ENCODE data around the gene PELO. TPM values are rescaled to one million over a fixed set of nuclear protein-coding genes. Genes with fewer than 3 reads are reported as not detected.

Gene PELO
- polyA plus RNA-seq, 1 experiment, result 29.6 TPM

DNA sequence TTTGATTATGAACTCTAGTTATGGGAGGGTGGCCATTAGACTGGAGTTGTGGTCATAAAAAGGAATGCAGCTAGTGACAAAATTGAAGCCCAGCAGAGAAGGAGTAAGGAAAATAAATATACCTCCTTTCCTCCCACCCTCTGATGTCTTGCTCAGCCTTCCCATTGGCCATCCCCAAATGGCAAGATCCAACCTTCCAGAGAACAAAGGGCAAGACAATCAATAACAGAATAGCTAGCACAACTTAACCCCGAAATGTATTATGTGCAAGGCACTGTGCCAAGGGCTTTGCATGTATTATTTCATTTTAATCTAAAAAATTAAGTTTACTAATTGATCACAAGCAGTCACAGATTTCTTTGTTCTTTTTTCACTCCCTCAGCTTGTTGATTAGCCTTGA is 3.6 kb downstream of the PELO start:
- ChIA-PET CTCF (no interaction called here), POLR2A (no interaction called here)
- TF ChIP-seq, protein P1, sequence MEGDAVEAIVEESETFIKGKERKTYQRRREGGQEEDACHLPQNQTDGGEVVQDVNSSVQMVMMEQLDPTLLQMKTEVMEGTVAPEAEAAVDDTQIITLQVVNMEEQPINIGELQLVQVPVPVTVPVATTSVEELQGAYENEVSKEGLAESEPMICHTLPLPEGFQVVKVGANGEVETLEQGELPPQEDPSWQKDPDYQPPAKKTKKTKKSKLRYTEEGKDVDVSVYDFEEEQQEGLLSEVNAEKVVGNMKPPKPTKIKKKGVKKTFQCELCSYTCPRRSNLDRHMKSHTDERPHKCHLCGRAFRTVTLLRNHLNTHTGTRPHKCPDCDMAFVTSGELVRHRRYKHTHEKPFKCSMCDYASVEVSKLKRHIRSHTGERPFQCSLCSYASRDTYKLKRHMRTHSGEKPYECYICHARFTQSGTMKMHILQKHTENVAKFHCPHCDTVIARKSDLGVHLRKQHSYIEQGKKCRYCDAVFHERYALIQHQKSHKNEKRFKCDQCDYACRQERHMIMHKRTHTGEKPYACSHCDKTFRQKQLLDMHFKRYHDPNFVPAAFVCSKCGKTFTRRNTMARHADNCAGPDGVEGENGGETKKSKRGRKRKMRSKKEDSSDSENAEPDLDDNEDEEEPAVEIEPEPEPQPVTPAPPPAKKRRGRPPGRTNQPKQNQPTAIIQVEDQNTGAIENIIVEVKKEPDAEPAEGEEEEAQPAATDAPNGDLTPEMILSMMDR (IDR thresholded peaks at IDR 0.05; ENCODE audit: insufficient read depth, low read depth, low read length), result no peak
- no peak for DNase-seq (ENCODE audit: low read depth)
- Histone ChIP-seq H3K27me3 (ENCODE audit: control insufficient read depth, insufficient read depth, low read length) (no peaks in the 10 kb centered on the region), H3K36me3 (ENCODE audit: control insufficient read depth, insufficient read depth, low read length) (no peaks in the 10 kb centered on the region), H3K4me3 (ENCODE audit: low read depth, low read length) (no peak overlapping the region)

DNA sequence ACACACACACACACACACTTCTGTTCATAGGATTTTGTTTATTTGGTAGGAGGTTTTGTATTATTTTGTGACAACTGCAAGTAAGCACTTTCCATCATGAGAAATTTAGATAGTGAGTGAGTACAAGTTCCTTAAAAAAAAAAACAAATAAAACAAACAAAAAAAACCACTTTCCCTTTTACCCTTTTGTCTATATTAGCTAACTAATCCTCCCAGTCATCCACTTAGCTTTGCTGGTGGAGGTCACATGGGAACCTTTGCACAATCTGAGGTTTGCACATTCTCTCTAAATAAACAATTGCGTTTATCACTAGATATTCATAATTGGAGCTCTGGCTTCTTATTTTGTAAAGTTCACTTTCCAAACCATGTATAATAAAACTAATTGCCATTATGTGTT is 6.8 kb downstream of the PELO start:
- no peaks in the 10 kb centered on the region for H3K27me3 ChIP-seq (ENCODE audit: control insufficient read depth, insufficient read depth, low read length)
- TF ChIP-seq, protein P1 (IDR thresholded peaks at IDR 0.05; ENCODE audit: insufficient read depth, low read depth, low read length), result no peak
- no peak overlapping the region for H3K4me3 ChIP-seq (ENCODE audit: low read depth, low read length)
- no peaks in the 10 kb centered on the region for H3K36me3 ChIP-seq (ENCODE audit: control insufficient read depth, insufficient read depth, low read length)
- DNase-seq (ENCODE audit: low read depth), result no peak
- ChIA-PET CTCF (no interaction called here), POLR2A (no interaction called here)

DNA sequence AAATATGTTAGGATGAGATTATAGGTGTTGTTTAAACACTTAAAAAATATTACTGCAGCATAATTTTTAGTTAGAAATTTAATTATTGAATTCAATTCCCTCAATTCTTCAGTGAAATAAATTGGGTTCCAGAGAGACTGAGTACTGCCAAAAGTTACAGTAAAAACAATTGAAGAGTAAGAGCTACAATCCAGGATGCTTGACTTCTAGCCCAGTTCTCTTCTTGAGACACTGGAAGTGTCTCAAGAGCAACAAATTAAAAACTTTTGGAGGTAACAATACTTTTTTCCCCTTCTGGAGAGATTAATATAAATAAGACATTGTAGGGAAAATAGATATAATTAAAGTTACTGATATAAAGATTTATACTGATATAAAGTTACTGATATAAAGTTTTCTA is 8.3 kb downstream of the PELO start:
- CTCF ChIA-PET, result no interaction called here
- H3K27me3 ChIP-seq (ENCODE audit: control insufficient read depth, insufficient read depth, low read length), result no peaks in the 10 kb centered on the region
- POLR2A ChIA-PET, result no interaction called here
- no peaks in the 10 kb centered on the region for H3K36me3 ChIP-seq (ENCODE audit: control insufficient read depth, insufficient read depth, low read length)
- no peak for DNase-seq (ENCODE audit: low read depth)
- TF ChIP-seq, protein P1 (IDR thresholded peaks at IDR 0.05; ENCODE audit: insufficient read depth, low read depth, low read length), result no peak
- H3K4me3 ChIP-seq (ENCODE audit: low read depth, low read length), result no peak overlapping the region

DNA sequence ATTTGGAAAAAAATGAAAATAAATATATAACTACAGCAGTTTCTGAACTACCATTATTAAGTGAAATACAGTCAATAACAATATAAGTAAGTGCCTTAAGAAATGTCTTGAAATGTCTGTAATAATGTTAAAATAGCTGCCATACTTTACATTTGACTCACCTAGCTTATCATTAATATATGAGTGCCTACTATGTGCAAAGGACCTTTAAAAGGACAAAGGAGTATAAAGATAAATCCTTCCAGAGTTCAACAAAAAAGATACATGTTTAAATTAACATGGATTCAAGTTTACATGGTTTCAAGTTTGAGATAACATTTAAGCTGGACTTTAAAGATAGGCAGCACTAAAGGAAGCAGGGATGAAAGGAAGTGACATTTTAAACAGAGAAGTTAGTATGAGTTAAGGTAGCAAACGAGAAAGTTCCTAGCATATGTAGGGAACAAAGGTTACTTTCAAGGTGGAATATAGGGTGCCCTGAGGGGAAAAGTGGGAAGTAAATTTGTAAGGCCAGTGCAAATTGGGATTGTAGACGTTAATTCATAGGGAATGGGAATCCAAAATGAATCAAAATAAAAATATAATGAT is 8.9 kb downstream of the PELO start:
- ChIA-PET CTCF (interaction anchor here (1.3 kb wide), 1 partner anchor 119 kb away, joined by 3 read pairs; no protein-coding TSS in a partner anchor), POLR2A (no interaction called here)
- H3K36me3 ChIP-seq (ENCODE audit: control insufficient read depth, insufficient read depth, low read length), result peaks cover 2% of the 10 kb centered on the region; the same call in 1 of the 2 replicates
- H3K4me3 ChIP-seq (ENCODE audit: low read depth, low read length), result no peak overlapping the region
- no peaks in the 10 kb centered on the region for H3K27me3 ChIP-seq (ENCODE audit: control insufficient read depth, insufficient read depth, low read length)
- TF ChIP-seq, protein P1 (IDR thresholded peaks at IDR 0.05; ENCODE audit: insufficient read depth, low read depth, low read length), result no peak
- no peak for DNase-seq (ENCODE audit: low read depth)

DNA sequence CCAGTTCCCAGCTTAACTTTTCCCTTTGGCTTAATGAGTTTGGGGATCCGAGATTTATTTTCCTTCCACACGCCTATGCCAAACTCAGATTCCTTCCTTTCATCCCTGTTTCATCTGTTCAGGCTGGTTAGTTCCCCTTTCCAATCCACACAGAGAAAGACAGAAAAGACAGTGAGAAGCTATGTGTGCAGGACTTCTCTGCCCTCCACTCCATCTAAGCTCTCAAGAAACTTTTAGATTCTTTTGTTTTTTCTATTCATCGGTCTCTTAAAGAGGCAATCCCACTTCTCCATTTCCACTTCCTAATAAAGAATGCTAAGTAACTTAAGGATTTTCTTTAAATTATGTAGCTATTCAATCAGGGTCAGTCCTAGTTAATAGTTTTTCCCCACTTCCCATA is 11.2 kb downstream of the PELO start:
- Histone ChIP-seq H3K36me3 (ENCODE audit: control insufficient read depth, insufficient read depth, low read length) (peaks cover 2% of the 10 kb centered on the region), H3K4me3 (ENCODE audit: low read depth, low read length) (peak overlapping the region; percentile 62), H3K27me3 (ENCODE audit: control insufficient read depth, insufficient read depth, low read length) (no peaks in the 10 kb centered on the region)
- TF ChIP-seq, protein P1 (IDR thresholded peaks at IDR 0.05; ENCODE audit: insufficient read depth, low read depth, low read length), result no peak
- DNase-seq (ENCODE audit: low read depth), result no peak
- CTCF ChIA-PET, result interaction anchor here (0.6 to 2.6 kb wide), 9 partner anchors 10 to 135 kb away, joined by 3 to 7 read pairs (median 4); partner anchors contain the start of genes ITGA1 and PELO
- POLR2A ChIA-PET, result interaction anchor here (1.0 kb wide), 1 partner anchor 11 kb away, joined by 5 read pairs; no protein-coding TSS in a partner anchor
